Posterior vena cava (tissue), 2 donors: ENCODE measurements around the gene GIN1. TPM values are rescaled to one million over a fixed set of nuclear protein-coding genes. Genes with fewer than 3 reads are reported as not detected.
"Not testable (repeated sequence)": the region's sequence is repeated elsewhere in the genome, so short reads cannot be mapped to it uniquely, and the experiment has no call there.

Experiments used
- DNase-seq: peaks from one replicate; pipeline ENCODE4 v3.0.0-alpha.2; 2020; ENCODE audit warnings: low spot score
- intact Hi-C, 2 donors: fragments of 100-400 bp; cut with DNase I; formaldehyde crosslinking; loops; one replicate each; pipeline versions ENCODE4 v1.14.1 to v1.14.2; 2022 to 2023
- long read RNA-seq, 2 donors: library from polyadenylated mRNA; unstranded; transcript quantifications; one replicate each; pipeline ENCODE4 v2.0.0, GENCODE V29; 2020 to 2021
- total RNA-seq, 2 donors: library from RNA; stranded (reverse); fragmentation: NEBNext Ultra II Directional; extraction: Animal tissue kit (Norgen Biotek cat#: 25700); gene quantifications; one replicate each; pipeline ENCODE4 v1.2.1, GENCODE V29; 2021
- donor health status: DM: yes; HTN: yes; CAD: no.
- donor health status: DM: yes; HTN: yes; CAD: no.

GIN1 gene, protein sequence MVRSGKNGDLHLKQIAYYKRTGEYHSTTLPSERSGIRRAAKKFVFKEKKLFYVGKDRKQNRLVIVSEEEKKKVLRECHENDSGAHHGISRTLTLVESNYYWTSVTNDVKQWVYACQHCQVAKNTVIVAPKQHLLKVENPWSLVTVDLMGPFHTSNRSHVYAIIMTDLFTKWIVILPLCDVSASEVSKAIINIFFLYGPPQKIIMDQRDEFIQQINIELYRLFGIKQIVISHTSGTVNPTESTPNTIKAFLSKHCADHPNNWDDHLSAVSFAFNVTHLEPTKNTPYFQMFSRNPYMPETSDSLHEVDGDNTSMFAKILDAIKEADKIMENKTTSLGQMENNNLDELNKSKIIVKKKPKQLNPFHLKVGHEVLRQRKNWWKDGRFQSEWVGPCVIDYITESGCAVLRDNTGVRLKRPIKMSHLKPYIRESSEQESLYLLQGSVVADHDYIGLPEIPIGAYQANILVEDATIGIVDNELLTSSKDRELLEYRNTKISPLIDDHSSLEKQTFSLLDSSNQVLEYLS
- 1 to 10 TPM; 8.6 to 9.0 TPM for total RNA-seq
- long read RNA-seq, donor 1, partial matches to known transcripts: 0 of 3 reads
- long read RNA-seq, donor 1, other reads (novel, unspliced or antisense): 1 of 3 reads
- long read RNA-seq, donor 2, partial matches to known transcripts: 0 of 5 reads
- long read RNA-seq, donor 2, other reads (novel, unspliced or antisense): 1 of 5 reads

DNA sequence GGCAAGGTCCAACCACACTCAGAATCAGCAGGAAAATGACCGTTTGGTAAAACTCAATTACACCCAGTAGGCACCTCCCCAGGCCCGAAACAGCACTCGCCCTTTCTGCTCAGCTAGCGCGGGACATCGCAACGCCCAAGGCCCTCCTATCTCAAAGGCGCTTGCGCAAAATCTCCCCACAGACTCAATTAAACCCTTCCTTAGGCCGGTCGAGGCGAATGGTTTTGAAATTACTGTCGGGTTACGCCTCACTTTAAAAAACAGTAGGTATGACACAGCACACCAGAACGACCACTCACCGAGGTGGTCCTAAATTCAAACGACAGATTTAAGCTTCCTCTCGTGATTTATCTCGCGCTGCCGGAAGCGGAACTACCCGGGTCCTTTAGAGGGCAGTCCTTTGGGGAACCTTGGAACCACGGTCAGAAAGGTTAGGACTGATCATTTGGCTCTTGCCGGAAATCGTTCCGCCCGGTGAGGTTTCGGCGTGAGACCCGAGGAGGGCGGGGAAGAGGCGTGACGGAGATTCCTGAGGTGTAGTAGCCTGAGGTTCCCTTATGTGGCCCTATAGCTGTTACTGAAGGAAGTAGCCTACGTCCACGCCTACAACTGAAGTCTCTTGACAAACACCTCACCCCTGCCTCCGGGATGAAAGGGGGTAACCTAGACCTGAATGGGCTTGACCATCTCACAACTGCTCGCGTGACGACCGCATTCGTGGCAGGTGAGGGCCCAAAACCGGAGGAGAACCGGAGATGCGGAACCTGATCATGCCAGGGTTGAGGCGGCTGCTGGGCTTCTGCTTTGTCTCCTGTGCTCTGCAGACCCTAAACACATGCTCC lies at the start of gene GIN1, which contains the start of gene PPIP5K2:
Gene GIN1, minus strand, starts transcription at position 374 of the 842 bp plus-strand sequence. CDS start 11,431 bp downstream, outside the sequence.
Gene PPIP5K2, plus strand, starts transcription at position 537 of the 842 bp plus-strand sequence. CDS start 9,289 bp downstream, outside the sequence.
- peak; percentile 98 for DNase-seq
- intact Hi-C loops: no loop called here

DNA sequence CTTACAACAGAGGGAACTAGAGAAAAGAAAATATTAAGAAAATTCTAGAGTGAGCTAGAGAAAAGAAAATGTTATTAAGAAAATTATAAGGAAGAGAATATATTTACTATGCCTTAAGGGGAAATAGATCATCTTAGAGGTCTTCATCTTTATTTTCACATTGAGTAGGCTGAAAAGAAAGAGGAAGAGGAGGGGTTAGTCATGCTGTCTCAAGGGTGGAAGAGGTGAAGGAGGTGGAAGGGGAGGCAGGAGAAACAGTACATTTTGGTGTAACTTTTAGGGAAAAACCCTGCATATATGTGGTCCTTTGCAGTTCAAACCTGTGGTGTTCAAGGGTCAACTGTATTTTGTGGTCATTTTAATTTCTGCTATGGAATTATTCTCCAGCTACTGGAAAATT lies 46.8 kb upstream of the GIN1 start:
- DNase-seq: no peak
- intact Hi-C loops: no loop called here

DNA sequence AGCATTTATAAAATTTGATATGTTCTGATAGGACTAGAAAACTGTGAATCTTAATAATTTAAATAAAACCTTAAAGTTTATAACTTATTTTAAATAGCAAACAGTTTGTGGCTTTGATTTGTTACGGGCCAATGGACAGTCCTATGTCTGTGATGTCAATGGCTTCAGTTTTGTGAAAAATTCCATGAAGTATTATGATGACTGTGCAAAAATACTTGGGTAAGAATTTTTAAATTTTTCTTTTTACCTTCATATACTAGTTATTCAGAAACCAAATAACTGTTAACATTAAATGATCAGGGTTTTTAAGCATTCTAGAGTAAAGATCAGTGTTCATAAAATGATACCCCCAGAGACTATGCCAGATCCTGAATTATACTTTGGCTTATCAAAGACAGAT lies 31.2 kb upstream of the GIN1 start:
- intact Hi-C loops: no loop called here
- no peak for DNase-seq

DNA sequence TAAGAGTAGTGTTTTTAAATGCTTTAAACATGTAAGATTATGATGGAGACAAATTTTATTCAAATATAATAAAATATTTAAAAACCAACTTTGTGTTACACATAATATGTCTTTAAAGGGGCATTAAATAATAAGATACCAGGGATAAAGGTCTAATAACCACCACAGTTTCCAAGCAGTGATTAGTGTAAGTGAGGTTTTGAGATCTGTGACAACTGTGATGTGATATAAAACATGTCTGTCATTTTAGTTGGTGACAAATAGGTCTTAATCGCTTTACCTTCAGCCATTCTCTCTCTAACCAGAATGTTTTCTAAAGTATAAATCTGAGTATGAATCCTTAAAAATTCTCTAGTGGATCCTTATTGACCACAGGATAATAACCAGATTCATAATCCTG lies 28.3 kb upstream of the GIN1 start:
- intact Hi-C loops: no loop called here

DNA sequence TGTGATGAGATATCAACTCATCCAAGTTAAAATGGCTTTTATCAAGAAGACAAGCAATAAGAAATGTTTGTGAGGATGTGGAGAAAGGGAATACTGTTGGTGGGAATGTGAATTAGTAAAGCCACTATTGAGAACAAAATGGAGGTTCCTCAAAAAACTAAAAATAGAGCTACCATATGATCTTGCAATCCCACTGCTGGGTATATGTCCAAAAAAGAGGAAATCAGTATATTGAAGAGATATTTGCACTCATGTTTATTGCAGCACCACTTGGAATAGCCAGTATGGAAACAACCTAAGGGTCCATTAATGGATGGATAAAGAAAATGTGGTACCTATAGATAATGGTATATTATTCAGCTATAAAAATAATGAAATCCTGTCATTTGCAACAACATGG lies 25.3 kb upstream of the GIN1 start:
- no peak for DNase-seq
- intact Hi-C loops: no loop called here

More for the DNA sequence above, 28.3 kb upstream of the GIN1 start:
- DNase-seq: no peak

DNA sequence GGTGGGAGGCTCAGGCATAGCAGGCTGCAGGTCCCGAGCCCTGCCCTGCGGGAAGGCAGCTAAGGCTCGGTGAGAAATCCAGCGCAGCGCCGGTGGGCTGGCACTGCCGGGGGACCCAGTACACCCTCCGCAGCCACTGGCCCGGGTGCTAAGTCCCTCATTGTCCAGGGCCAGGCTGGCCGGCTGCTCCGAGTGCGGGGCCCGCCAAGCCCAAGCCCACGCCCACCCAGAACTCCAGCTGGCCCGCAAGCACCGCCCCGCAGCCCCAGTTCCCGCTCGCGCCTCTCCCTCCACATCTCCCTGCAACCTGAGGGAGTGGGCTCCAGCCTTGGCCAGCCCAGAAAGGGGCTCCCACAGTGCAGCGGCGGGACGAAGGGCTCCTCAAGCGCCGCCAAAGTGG lies 22.2 kb upstream of the GIN1 start:
- intact Hi-C loops: not testable (repeated sequence)

DNA sequence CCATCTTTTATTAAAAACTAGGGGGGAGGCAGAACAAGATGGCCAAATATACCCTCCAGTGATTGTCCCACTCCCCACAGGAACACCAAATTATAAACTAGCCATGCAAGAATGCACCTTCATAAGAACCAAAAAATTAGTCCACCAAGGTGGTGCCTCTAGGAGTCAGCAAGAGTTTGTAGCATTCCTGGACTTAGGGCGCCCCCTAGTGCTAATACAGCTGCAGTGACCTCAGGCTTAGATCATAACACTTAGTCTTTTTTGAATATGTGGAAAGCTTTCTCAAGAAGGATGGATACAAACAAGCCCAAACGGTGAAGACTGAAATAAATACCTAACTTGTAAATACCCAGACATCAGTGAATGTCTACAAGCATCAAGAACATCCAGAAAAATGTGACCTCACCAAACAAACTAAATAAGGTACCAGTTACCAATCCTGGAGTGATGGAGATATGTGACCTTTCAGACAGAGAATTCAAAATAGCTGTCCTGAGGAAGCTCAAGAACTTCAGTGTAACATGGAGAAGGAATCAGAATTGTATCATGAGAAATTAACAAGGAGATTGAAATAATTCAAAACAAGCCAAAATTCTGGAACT lies 19.4 kb upstream of the GIN1 start:
- DNase-seq: peak; percentile 79
- intact Hi-C loops: no loop called here

More for the DNA sequence above, 22.2 kb upstream of the GIN1 start:
- peak; percentile 76 for DNase-seq

DNA sequence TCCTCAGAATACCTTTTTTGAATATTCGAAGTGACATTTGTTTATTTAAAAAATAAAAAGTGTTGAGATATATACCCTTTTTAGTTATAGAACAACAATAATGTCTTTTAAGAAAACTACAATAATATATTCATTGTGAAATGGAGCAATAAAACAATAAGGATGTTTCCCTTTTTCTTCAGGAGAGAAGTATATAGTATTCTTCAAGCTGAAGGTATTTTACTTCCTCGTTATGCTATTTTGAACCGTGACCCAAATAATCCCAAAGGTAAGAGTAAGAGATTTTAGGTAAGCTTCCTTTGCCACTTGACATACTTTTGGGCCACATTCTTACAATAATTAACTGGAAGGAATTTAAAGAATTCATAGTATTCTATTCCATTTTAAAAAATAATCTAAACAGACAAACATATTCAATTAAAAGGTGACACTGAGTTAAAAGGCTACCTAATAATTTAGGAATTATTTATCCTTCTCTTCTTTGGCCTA lies 18.3 kb upstream of the GIN1 start:
- intact Hi-C loops: no loop called here
- no peak for DNase-seq

DNA sequence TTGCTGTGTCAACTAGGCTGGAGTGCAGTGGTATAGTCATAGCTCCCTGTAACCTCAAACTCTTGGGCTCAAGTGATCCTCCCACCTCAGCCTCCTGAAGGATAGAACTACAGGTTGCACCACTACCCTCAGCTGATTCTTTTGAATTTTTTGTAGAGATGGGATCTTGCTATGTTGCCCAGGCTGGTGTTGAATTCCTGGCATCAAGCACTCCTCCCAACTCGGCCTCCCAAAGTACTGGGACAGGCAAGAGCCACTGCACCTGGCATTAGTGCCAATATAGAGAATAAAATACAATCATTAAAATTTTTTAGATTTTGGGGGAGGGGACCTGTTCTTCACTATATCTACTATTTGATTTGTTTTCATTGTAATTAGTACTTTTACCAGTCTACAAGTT lies 15.5 kb upstream of the GIN1 start:
- intact Hi-C loops: no loop called here
- no peak for DNase-seq

DNA sequence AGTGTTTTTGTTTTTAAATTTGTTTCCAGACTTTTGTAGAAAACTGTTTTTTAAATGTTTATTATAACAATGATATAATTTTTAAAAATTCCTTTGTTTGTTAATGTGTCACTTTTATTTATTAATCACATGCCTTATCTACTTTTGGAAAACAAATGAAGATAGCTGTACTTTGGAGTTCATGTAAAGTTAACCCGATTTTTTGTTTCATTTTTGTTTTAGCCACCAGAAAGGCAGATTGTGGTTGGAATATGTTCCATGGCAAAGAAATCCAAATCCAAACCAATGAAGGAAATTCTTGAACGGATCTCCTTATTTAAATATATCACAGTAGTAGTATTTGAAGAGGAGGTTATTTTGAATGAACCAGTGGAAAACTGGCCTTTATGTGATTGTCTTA lies 13.3 kb upstream of the GIN1 start:
- DNase-seq: no peak
- intact Hi-C loops: no loop called here

DNA sequence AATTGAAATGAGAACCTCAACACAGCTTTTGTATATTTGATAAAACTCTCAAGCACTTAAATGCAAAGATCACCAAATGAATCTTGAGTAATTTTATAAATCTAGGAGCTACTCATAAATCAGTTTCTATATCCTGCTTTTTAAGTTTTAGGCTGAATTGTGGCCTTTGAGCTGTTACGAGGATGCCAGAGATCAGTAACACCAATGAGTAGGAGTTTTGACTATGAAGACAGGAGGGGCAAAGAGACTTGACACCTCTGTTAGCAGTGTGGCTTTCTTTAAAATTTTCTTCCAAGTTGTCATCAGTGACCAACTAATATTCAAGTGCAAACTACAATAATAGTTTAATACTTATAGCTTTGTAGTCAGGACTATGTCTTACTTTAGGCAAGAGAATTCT lies 12.7 kb upstream of the GIN1 start:
- intact Hi-C loops: no loop called here
- DNase-seq: no peak

DNA sequence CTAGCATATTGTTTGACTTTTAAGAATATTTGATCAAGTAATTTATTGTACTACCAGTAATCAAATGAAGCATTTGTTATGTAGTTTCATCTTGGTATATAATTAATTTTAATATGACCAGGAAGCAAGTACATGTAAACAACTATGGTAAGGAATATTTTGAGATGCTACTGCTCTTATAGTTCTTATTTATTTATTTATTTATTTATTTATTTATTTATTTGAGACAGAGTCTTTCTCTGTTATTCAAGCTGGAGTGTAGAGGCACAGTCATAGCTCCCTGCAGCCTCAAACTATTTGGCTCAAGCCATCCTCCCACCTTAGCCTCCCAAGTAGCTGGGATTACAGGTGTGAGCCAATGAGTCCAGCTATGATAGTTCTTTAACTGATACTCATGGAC lies 8.3 kb upstream of the GIN1 start:
- DNase-seq: no peak
- intact Hi-C loops: no loop called here

DNA sequence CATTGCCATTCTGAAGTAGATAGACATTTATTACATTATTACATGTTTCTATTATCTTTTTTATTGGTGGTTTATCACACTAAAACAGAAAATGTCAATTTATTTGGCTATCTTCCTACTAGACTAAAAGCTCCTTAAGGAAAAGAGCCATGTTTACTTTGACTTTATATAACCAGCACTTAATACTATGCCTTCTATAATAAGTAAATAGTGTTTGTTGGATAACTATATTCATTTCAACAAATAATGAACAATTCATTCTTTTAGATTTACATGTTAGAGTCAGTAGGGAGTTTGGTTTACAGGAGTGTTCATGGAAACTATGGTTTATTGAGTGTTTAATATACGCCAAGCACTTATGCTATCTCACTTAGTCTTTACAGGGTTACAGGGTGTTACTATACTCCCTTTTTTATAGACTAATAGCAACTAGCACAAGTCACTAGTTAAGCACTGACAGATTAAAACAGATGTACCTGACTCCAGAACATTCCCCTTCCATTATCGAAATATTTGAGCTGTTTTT lies 7.4 kb upstream of the GIN1 start:
- DNase-seq: no peak
- intact Hi-C loops: no loop called here

DNA sequence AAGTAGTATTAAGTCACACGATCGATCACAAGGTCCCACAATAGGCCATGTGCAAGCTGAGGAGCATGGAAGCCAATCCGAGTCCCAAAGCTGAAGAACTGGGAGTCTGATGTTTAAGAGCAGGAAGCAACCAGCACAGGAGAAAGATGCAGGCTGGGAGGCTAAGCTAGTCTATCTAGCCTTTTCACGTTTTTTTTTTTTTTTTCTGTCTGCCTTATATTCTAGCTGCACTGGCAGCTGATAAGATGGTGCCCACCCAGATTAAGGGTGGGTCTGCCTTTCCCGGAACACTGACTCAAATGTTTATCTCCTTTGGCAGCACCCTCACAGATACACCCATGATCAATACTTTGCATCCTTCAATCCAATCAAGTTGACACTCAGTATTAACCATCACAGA lies 6.6 kb upstream of the GIN1 start:
- intact Hi-C loops: no loop called here
- no peak for DNase-seq

DNA sequence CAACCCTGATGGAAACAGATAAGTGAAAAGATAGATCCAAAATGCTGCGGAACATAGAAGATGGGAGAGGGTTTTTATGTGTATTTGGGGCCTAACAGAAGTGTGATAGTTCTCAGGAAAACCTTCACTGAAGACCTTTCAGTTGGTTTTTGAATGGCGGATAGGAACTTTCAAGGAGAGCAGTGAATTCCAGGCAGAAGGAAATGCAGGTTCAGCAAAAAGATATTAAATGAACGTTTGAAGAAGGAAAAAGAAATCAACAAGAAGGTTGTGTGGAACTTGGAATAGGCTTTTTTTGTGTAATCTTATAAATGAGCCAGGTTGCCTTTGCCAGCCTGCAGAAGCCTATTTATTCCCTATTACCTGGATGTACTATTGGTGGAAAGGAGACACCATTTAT lies 2.3 kb upstream of the GIN1 start:
- intact Hi-C loops: no loop called here
- DNase-seq: no peak

DNA sequence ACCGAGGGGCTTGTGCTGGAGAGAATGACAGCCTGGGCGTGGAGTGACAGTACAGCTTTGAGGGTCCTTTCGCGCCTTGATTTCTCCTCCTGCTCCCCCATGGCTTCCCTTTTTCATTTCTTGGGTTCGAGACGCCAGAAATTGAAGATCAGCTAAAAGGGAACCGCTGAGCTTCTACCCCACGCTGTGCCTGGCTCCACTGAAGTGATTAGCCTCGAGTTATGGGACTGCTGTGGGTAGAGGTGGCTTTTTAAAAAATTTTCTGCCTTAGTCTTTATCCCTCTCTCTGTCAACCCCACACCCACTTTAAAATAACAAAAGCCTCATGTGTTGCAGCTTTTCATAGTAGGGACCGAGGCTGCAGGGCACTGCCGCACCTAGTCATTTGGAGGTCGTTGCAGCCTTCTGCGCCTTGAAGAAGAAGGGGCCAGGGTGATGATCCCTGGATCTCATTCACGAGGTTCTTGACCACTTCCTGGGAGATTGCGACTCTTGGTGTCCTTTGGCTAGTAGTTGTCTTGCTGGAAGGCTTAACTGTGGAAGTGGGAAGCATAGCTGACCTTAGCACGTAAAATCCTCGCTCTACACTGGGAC lies 766 bp upstream of the GIN1 start:
- intact Hi-C loops: no loop called here
- DNase-seq: peak; percentile 63

DNA sequence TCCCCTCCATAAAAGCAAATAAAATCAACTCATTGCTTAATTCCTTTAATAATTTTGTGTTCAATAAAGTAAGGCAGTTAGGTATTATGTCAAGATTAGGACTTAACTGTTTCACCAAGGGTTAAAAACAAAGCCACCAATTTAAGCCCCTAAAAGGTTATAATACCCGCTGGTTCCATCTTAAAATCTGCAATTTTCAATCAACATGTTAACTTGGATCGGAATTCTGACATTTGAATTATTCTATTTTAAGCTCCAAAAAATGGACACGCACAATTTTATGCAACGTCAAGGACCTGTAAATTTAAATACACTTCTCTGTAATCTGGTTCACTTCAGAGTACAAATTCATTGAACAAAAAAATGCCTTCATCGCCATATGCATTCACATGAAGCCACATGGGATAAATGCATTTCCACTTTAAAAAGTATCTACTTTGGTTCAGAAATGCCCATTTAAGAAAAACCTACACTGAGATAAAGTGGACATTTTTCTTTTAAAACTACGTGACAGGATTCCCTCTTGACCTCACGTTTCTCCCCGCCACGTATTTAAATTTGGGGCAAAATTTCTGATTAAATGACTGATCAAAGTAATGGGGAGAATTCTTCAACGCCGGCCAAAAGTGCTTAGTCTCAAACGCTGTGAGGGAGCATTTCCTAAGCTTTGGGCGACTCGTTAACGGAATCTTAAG lies 721 bp downstream of the GIN1 start:
- intact Hi-C loops: no loop called here
- no peak for DNase-seq

DNA sequence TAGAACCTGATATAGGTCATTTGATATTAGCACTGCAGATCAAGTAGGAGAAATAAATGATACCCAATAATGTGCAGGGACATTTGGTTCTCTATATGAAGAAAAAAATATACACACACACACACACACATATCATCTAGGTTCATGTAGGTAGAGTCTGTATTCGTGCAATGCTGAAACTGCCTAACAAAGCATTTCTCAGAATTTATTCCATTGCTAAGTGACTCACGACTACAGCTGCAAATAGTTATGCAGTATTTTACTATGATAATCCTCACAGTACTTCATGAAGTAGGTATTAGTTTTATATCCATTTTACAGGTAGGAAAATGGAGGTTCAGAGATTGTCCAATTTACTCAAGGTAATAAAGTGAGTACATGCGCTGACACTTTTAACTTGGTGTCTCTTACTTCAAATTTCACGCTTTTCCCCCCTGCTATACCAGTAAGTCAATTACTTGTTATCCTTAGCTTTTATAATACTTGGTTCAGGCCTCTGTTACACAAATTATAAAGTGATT lies 2.4 kb downstream of the GIN1 start:
- DNase-seq: no peak
- intact Hi-C loops: no loop called here
